ENCODE results near the gene KLHL36.

- TF ChIP-seq REST (IDR thresholded peaks at IDR 0.05) (no peak), RAD21 (IDR thresholded peaks at IDR 0.05) (no peak), HNF4A (conservative IDR thresholded peaks at IDR 0.05) (no peak), CTCF (IDR thresholded peaks at IDR 0.05; ENCODE audit: low read depth, low read length, missing input control) (no peak), MAX (IDR thresholded peaks at IDR 0.05) (no peak), TAF1 (conservative IDR thresholded peaks at IDR 0.05) (no peak), NR2F2 (IDR thresholded peaks at IDR 0.05) (no peak), RXRA (IDR thresholded peaks at IDR 0.05) (no peak)
Measured at GRCh38 chr16:84637709-84638108, 10.6 kb upstream of the KLHL36 start.

All from liver (tissue), 3 donors.